Stimulated activated CD4-positive, alpha-beta T cell treated with anti-CD3 and anti-CD28 coated beads, Interleukin-12 subunit alpha, Interleukin-12 subunit beta, amount 100 ng/mL, for 48 hours (primary cell): Measurements from ENCODE around the gene GRIA1.

Experiments
- DNase-seq, 3 donors: peaks; one replicate each; pipeline ENCODE4 v3.0.0-alpha.2; 2020; ENCODE audit warnings: low read depth in 2 of 3, low spot score in 1 of 3

Gene GRIA1

GRCh38 chr5:153496835-153497234, 6.4 kb downstream of the GRIA1 start:
- no peak for DNase-seq

- DNase-seq = no peak
Observed at GRCh38 chr5:153498516-153498915, 8.0 kb downstream of the GRIA1 start.

- no peak for DNase-seq
Observed at GRCh38 chr5:153500178-153500577, 9.7 kb downstream of the GRIA1 start.

- DNase-seq = no peak
Observed at GRCh38 chr5:153504726-153505125, 14.3 kb downstream of the GRIA1 start.

DNA sequence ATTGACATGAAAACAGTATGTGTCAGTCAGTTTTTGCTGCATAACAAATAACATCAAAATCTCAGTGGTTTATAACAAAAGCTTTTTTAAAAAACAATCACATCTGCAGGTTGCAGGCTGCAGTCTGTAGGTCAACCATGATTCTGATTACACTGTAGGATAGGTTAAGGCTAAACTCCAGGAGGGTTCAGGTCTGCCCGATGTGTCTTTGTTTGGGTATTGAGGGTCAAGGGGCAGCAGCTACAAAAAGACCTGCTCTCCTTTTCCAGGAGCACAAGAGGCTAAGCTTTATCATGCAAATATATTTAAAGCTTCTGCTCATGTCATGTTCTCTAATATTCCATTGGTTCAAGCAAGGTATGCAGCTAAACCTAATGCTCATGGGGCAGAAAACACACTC, 18.2 kb downstream of the GRIA1 start:
- no peak for DNase-seq

GRCh38 chr5:153511622-153512021, 21.2 kb downstream of the GRIA1 start:
- DNase-seq = no peak

- DNase-seq = no peak
Observed at GRCh38 chr5:153513156-153513555, 22.7 kb downstream of the GRIA1 start.

DNA sequence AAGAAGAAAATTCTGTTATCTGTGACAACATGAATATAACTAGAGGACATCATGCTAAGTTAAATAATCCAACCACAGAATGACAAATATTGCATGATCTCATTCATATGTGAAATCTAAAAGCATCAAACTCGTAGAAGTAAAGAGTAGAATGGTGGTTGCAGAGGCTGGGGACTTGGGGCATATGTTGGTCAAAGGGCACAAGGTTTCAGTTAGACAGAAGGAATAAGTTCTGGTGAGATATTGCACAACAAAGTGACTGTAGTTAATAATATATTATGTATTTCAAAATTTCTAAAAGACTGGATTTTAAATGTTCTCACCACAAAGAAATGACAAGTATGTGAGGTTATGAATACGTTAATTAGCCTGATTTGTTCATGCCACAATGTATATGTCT, 24.8 kb downstream of the GRIA1 start:
- no peak for DNase-seq

DNA sequence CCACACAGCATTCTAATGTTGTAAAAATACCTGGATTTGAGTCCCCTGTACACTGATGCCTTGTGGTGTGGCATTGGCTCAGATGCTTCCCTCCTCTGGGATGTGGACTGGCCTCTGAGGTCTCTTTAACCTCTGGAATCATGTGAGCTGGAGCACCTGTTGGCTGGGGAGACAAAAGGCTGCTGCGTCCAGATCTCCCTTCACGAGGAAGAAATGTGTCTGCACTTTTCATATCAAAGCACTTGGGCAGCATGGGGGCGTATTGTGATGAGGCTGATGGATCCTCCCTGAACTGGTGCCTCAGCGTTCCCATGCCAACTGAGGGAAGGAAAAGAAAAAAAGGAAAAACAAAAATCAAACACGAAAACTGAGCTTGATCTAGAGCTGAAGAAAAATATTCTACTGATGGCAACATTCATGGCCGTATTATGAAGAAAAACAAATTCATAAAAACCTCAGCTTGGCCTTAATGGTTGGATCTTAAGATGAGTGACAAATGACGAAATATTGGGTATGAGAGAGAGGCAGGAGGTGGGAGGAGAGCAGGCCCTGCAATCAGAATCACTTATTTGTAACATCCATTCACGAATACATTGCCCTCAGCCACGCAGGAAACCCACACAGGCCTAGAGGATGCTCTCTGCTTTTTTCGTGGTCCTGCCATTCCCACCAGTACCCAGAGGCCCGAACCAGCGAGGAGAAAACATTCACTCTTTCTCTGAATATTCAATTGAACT, 26.2 kb downstream of the GRIA1 start:
- DNase-seq = no peak

DNA sequence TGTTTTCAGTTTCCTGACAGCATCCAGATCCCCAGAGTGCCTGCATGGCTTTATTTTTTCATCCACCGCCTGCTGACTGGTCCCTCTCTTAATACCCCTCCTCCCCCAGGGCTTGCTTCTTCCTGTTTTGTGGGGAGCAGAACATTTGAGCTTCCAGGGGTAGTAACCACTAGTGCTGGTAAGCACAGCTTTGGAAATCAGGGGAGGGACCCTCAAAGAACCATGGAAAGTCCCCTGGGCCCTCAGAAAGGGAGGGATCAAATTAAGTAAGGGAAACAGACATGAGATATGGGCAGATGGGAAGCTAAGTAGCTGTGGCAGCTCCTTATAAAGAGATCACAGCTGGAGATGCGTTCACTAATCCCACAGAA, 26.8 kb downstream of the GRIA1 start:
- no peak for DNase-seq

DNA sequence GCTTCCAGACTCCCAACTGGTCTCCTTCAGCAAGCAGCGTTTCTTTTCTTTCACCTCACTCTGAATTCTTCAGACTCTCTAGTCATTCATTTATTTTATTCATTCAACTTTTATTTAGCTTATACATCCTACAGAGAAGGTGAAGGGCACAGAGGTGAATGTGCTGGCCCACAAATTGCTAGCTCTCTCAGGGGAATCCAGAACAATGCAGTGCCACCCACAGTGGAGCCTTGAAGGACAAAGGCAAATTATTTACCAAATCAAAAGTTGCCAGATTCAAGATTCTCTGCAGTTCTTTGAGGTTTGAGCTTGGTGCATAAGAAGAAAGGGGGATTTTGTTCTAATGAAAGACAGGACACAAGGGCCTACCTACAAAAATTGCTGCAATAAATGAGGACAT, 29.7 kb downstream of the GRIA1 start:
- DNase-seq = no peak

GRCh38 chr5:153520952-153521351, 30.5 kb downstream of the GRIA1 start:
- DNase-seq = no peak

GRCh38 chr5:153523211-153523610, 32.7 kb downstream of the GRIA1 start:
- DNase-seq = no peak

DNA sequence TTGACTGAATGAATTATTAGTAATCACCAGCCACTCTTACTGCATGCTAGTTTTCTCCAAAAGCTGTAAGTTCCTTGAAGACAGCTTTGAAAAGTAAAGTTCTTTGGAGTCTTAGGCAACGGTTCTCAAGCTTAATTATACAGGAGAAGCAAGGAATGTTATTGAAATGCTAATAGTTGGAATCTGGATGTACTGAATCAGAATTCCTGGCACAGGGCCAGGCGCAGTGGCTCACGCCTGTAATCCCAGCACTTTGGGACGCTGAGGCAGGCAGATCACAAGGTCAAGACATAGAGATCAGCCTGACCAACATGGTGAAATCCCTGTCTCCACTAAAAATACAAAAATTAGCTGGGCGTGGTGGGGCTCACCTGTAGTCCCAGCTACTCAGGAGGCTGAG, 33.4 kb downstream of the GRIA1 start:
- no peak for DNase-seq

DNA sequence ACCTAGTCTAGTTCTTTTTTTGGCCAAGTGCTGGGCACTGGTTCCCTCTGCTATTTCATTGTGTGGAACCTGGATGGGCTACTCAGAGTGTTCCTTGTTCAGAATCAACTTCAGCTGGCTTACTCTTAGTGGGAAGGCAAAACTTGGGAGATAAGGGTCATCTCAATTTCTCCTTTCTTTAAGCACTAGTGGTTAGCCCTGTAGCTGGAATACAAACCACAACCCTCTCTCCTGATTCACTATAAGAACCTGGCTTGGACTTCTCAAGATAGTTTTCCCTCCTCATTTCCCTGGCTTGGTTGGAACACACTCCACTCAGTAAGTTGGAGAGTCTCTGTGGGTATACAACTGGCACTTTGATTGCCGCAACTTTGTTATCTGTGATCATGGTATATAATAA, 35.1 kb downstream of the GRIA1 start:
- no peak for DNase-seq

GRCh38 chr5:153530357-153531143, 40.1 kb downstream of the GRIA1 start:
- no peak for DNase-seq

DNA sequence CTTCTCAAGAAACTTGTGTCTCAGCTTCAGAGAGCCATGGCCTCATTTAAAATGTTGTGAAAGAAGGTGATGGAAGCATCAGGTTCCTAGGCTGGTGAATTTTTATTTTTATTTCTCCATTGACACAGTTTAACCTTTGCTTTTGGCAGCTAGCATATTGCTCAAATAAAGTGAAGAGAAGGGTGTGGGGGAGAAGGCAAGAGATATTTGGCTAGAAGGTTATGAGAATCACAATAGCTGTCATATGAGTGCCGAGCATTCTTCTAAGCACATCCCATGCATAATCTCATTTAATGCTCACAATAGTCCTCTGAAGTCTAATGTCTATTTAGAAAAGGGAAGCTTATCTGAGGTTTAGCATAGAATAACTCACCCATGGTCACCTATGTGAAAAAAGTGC, 43.1 kb downstream of the GRIA1 start:
- DNase-seq = no peak

DNA sequence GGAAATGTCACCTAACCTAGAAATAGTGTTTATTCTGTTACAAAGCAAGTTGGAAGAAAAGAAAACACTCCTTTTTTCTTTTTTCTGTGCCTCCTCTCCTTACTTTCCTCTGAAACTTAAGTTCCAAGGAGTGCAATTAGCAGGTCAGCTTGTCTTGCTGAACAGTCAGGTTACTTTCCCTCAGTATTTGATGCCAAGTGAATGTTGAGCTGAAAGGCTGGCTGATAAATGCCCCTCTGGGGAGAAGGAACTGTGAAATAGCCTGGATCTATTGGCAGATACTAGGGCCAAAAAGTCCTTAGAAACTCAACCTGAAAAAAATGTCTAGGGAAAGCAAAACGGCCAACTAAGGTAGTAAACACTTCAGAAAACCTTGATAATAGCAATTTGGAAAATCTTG, 43.6 kb downstream of the GRIA1 start:
- DNase-seq = no peak

DNA sequence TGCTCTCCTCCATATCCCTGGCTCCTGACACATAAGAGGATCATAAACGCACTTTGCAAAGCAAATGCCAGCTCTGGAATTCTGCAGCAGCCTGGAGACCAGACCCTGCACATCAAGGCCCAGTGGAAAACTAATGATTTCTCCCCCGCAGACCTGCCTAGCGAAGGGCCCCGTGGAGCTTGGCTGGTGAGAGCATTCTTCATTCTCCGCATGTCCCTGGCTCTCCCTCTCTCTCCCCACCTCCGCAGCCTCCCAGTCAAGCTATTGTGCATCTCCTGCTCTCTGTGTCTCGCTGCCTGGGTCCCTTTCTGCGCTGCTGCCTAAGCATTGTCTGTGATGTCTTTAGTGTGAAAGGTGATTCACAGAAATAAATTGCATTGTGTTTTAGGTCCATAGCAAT, 46.7 kb downstream of the GRIA1 start:
- no peak for DNase-seq

GRCh38 chr5:153539983-153540382, 49.5 kb downstream of the GRIA1 start:
- DNase-seq = no peak

DNA sequence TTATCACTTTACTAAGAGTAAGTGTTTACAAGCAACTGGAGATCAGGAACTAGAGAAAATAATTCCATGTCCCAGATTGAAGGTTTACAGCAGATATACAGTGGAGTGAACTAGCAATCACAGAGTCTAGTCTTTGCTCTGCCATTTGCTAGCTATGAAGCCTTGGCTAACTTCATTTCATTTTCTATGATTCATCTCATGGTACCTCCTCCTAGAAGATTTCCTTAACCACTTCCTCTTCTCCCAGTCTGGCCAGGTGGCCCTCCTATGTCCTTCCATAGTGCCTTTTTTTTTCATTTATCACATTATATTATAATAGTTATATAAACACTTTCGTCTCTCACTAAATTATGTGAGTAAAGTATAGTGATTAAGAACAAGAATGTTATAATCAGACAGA, 52.1 kb downstream of the GRIA1 start:
- DNase-seq = no peak

GRCh38 chr5:153543288-153543687, 52.8 kb downstream of the GRIA1 start:
- DNase-seq = no peak

DNA sequence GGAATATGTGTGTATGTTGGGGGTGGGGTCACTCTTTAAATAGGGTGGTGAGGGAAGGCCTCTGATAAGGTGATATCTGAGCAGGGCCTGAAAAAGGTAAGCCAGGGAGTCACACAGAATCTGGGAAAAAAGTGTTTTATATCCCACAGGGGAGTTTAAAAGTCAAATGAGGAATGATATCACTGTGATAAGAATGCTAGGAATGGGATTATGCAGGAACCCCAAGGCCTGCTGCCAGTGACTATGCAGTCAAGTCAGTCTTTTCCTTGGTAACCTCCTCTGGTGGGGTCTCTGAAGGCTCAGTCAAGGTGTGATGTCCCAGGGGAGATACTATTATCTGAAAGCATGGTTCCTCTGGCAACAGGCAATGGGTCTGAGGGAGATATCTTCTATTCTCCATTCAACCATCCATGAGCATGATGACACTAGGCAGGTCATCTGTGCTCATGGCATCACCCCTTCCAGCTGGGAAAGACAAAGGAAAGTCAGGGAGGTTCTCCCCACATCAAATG, 53.5 kb downstream of the GRIA1 start:
- DNase-seq = no peak
